SKM-1 (cell line): Measurements from ENCODE around the gene FUT4.
"Not testable (repeated sequence)": the region's sequence is repeated elsewhere in the genome, so short reads cannot be mapped to it uniquely, and the experiment has no call there.

Experiments used
- DNase-seq: peaks from one replicate; lab custom pipeline; 2025; ENCODE audit not compliant: unreplicated experiment; lab: John Stamatoyannopoulos, UW

Gene FUT4

GRCh38 chr11:94563848-94564467 is 20.2 kb downstream of the FUT4 start:
- DNase-seq = no peak

- DNase-seq = no peak
These were observed 23.5 kb downstream of the FUT4 start, which contains the start of gene PIWIL4 for GRCh38 chr11:94567181-94567670. Gene PIWIL4 (plus strand): TSS chr11:94567368. CDS start chr11:94567519, 151 bp downstream.

GRCh38 chr11:94568200-94568599 is 24.5 kb downstream of the FUT4 start:
- no peak for DNase-seq

- no peak for DNase-seq
These were observed 25.0 kb downstream of the FUT4 start for GRCh38 chr11:94568717-94569116.

- DNase-seq = not testable (repeated sequence)
These were observed 29.3 kb downstream of the FUT4 start for GRCh38 chr11:94572975-94573374.

- DNase-seq = peak; percentile 70
These were observed 30.7 kb downstream of the FUT4 start for GRCh38 chr11:94574193-94574961.

- DNase-seq = no peak
These were observed 32.6 kb downstream of the FUT4 start for GRCh38 chr11:94576306-94576705.

GRCh38 chr11:94577841-94578240 is 34.1 kb downstream of the FUT4 start:
- DNase-seq = no peak

- no peak for DNase-seq
These were observed 38.2 kb downstream of the FUT4 start for GRCh38 chr11:94581926-94582325.

GRCh38 chr11:94583213-94583865 is 39.6 kb downstream of the FUT4 start:
- no peak for DNase-seq

GRCh38 chr11:94583866-94584500 is 40.3 kb downstream of the FUT4 start:
- peak; percentile 73 for DNase-seq

- no peak for DNase-seq
These were observed 41.3 kb downstream of the FUT4 start for GRCh38 chr11:94584978-94585377.

GRCh38 chr11:94585399-94585798 is 41.7 kb downstream of the FUT4 start:
- DNase-seq = no peak

- DNase-seq = no peak
These were observed 42.8 kb downstream of the FUT4 start for GRCh38 chr11:94586546-94586945.

- DNase-seq = no peak
These were observed 43.3 kb downstream of the FUT4 start for GRCh38 chr11:94586978-94587377.

GRCh38 chr11:94588366-94588942 is 44.7 kb downstream of the FUT4 start:
- no peak for DNase-seq

GRCh38 chr11:94590352-94591041 is 46.8 kb downstream of the FUT4 start:
- no peak for DNase-seq

GRCh38 chr11:94593030-94593429 is 49.3 kb downstream of the FUT4 start:
- no peak for DNase-seq

- DNase-seq = no peak
These were observed 51.4 kb downstream of the FUT4 start for GRCh38 chr11:94595076-94595475.

GRCh38 chr11:94597896-94598295 is 54.2 kb downstream of the FUT4 start:
- DNase-seq = no peak
